ENCODE data around the gene CNGA2. TPM values are rescaled to one million over a fixed set of nuclear protein-coding genes. Genes with fewer than 3 reads are reported as not detected.

Gene CNGA2
- total RNA-seq, 1 donor from 2014 or later, result not detected

DNA sequence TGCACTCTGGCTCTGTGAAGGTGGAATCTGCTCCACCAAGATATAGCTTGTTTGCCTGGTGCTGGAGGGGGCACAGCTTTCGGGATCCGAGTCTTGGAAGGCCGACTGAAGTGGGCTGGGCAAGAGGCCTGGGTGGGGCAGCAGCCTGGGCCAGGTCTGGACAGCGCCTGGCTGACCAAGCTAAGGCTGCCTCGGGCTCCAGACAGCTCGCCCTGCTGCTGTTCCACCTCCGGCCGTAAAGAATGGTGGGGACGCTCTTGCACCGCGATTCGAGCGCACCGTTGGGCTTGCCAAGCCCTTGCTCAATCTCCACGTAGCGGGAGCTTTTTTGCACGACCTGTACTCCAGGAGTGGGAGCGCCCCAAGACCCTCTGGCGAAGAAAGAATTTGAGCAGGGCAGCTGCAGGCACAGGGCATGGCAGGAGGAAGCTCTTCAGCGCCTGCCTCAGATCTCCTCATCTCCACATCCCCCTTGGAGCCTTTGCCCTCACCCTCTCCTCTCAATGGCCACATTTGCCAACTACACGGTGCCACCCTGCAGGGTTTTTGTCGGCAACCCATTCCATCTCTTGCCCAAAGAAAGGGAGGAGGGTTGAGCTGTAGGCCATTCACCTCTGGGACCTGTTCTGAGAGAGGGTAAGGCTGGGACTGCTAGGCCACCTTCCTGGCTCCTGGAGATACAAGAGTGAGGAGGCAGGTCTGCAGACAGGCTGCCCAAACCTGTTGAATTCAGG lies 18.9 kb downstream of the CNGA2 start:
- DNase-seq (ENCODE audit: low read depth) (peak; percentile 34), FAIRE-seq (no peak)
- TF ChIP-seq, protein P1, sequence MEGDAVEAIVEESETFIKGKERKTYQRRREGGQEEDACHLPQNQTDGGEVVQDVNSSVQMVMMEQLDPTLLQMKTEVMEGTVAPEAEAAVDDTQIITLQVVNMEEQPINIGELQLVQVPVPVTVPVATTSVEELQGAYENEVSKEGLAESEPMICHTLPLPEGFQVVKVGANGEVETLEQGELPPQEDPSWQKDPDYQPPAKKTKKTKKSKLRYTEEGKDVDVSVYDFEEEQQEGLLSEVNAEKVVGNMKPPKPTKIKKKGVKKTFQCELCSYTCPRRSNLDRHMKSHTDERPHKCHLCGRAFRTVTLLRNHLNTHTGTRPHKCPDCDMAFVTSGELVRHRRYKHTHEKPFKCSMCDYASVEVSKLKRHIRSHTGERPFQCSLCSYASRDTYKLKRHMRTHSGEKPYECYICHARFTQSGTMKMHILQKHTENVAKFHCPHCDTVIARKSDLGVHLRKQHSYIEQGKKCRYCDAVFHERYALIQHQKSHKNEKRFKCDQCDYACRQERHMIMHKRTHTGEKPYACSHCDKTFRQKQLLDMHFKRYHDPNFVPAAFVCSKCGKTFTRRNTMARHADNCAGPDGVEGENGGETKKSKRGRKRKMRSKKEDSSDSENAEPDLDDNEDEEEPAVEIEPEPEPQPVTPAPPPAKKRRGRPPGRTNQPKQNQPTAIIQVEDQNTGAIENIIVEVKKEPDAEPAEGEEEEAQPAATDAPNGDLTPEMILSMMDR (IDR thresholded peaks at IDR 0.05; ENCODE audit: insufficient read depth, low read length, severe bottlenecking), result peak; percentile 91
- Histone ChIP-seq H3K27me3 (ENCODE audit: control insufficient read depth, insufficient read depth, low read length) (no peaks in the 10 kb centered on the region), H3K36me3 (ENCODE audit: control insufficient read depth, insufficient read depth, low read length) (no peaks in the 10 kb centered on the region), H3K4me3 (ENCODE audit: low read depth, low read length) (no peak overlapping the region)

DNA sequence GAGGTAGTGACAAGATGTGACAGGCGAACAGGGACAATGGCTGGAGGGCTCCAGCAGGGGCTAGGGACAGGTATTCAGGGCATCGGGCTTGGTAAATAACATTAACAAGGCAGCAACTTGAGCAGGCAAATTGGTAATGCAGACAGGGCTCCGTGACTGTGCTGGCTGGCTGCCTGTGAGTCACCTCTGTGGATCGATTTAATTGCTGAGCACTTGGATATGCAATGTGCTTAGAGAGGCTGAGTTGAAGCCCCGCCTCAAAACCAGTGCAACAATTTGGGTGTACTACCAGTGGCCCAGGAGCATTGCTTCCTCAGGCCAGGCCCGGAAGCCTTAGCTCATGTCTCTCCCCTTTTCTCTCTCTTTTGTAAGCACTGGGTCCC lies 19.5 kb downstream of the CNGA2 start:
- no peak for FAIRE-seq

DNA sequence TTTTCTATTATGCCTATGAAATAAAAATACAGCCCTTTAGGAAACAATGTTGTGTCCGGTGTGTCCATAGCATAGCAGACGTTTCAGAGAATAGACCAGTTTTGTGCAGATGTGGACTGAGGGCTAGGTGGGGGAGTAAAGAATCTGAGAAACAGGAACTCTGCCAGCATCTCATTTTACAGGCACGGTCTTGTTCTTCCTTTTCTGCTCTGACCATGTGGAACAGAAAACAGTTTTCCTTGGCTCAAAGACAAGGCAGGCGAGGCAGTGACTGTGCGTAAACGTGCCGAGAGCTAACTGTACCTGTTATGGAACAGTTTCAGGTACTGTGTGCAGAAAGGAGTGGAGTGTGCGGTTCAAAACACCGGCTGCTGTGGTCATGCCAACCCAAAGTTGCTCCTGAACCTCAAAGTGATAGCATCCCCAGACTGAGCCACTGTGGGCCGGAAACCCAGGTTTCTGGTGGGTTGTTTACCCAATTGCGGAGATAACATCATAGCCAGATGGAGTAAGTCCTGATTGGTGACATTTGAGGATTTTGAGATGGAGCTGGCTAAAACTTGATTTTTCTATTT lies 20.2 kb downstream of the CNGA2 start:
- DNase-seq (ENCODE audit: low read depth) (peak; percentile 64), FAIRE-seq (peak; percentile 76)

More for the DNA sequence above, 19.5 kb downstream of the CNGA2 start:
- Histone ChIP-seq H3K27me3 (ENCODE audit: control insufficient read depth, insufficient read depth, low read length) (no peaks in the 10 kb centered on the region), H3K36me3 (ENCODE audit: control insufficient read depth, insufficient read depth, low read length) (no peaks in the 10 kb centered on the region), H3K4me3 (ENCODE audit: low read depth, low read length) (no peak overlapping the region)
- TF ChIP-seq, protein P1 (IDR thresholded peaks at IDR 0.05; ENCODE audit: insufficient read depth, low read length, severe bottlenecking), result no peak
- DNase-seq (ENCODE audit: low read depth), result peak; percentile 74

DNA sequence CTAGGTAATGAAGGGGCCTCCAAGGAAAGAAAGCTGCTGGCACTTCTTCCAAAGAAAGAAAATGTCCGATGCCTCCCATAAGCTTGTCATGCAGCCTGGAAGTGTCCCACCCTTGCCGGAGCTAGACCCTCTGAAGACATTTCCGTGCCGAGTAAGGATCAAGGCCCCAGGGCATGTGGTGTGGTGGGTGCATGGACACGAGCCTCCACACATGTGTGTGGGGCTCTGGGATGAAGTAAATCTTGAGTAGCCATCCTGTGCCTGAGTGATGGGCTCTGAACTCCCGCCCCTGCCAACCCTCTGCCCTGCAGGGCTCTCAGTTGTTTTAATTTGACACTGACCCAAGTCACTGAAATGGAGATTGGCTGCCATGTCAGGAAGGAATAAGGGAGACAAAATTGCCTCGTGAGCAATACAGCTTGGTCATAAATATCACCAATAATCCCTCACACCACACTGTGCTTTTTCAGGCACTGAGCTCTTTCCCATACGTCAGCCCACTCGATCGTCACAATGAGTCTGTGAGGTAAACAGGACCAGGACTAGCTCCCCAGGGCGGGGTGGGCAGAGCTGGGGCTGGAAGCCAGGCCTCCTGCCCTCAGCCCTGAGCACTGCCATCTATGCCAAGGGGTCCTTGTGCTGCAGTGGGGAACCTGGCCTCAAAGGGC lies 24.6 kb downstream of the CNGA2 start:
- DNase-seq (ENCODE audit: low read depth) (no peak), FAIRE-seq (no peak)
- H3K4me3 ChIP-seq (ENCODE audit: low read depth, low read length), result no peak overlapping the region
- TF ChIP-seq, protein P1 (IDR thresholded peaks at IDR 0.05; ENCODE audit: insufficient read depth, low read length, severe bottlenecking), result no peak
- H3K36me3 ChIP-seq (ENCODE audit: control insufficient read depth, insufficient read depth, low read length), result no peaks in the 10 kb centered on the region
- H3K27me3 ChIP-seq (ENCODE audit: control insufficient read depth, insufficient read depth, low read length), result no peaks in the 10 kb centered on the region

More for the DNA sequence above, 20.2 kb downstream of the CNGA2 start:
- TF ChIP-seq, protein P1 (IDR thresholded peaks at IDR 0.05; ENCODE audit: insufficient read depth, low read length, severe bottlenecking), result no peak
- H3K36me3 ChIP-seq (ENCODE audit: control insufficient read depth, insufficient read depth, low read length), result no peaks in the 10 kb centered on the region
- no peak overlapping the region for H3K4me3 ChIP-seq (ENCODE audit: low read depth, low read length)
- no peaks in the 10 kb centered on the region for H3K27me3 ChIP-seq (ENCODE audit: control insufficient read depth, insufficient read depth, low read length)

DNA sequence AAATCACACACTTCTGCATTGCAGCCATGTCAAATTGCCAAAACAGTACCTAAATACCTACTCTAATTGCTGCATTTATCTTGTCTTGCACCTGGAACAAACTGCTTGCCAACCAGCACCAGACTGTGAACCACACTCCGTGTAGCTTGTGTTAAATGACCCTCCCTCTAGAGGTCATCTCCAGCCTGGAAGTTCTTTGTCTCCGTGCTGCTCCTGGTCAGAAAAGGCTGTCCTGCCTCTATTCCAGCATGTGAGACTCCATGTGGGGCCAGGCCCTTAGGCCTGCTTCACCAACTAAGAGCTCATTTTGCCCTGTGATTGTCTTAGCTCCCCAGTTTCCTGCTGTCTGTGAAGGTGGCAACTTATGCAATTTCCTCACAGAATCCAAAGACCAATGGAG lies 28.3 kb downstream of the CNGA2 start:
- TF ChIP-seq, protein P1 (IDR thresholded peaks at IDR 0.05; ENCODE audit: insufficient read depth, low read length, severe bottlenecking), result no peak
- Histone ChIP-seq H3K4me3 (ENCODE audit: low read depth, low read length) (no peak overlapping the region), H3K36me3 (ENCODE audit: control insufficient read depth, insufficient read depth, low read length) (no peaks in the 10 kb centered on the region), H3K27me3 (ENCODE audit: control insufficient read depth, insufficient read depth, low read length) (no peaks in the 10 kb centered on the region)
- DNase-seq (ENCODE audit: low read depth), result no peak
- no peak for FAIRE-seq

All from bronchial epithelial cell (primary cell).